ENCODE results near the gene ZCCHC4.

The ZCCHC4 gene

GRCh38 chr4:25410820-25411529 is 98.4 kb downstream of the ZCCHC4 start:
- no peaks in the 10 kb centered on the region for H3K27me3 ChIP-seq (ENCODE audit: insufficient read depth, low read length)
- no peak overlapping the region for H3K4me2 ChIP-seq (ENCODE audit: low read length)
- H3K9ac ChIP-seq (ENCODE audit: low read length), result no peak overlapping the region
- no peaks in the 10 kb centered on the region for H3F3A ChIP-seq (ENCODE audit: insufficient read depth, low read length)
- no peak overlapping the region for H3K4me3 ChIP-seq (ENCODE audit: low read depth, low read length, poor library complexity, severe bottlenecking)
- no peaks in the 10 kb centered on the region for H3K79me2 ChIP-seq (ENCODE audit: insufficient read depth, low read length)
- no peaks in the 10 kb centered on the region for H3K4me1 ChIP-seq (ENCODE audit: insufficient read depth, low read length, severe bottlenecking)
- H4K20me1 ChIP-seq (ENCODE audit: insufficient read depth, low read length), result no peaks in the 10 kb centered on the region
- no peak overlapping the region for H2AFZ ChIP-seq (ENCODE audit: low read length)
- no peak overlapping the region for H3K27ac ChIP-seq (ENCODE audit: low read depth, low read length, poor library complexity, severe bottlenecking)
- no peak for TF ChIP-seq EZH2 (IDR thresholded peaks at IDR 0.05; ENCODE audit: borderline replicate concordance, low read length)
- TF ChIP-seq, protein P1, sequence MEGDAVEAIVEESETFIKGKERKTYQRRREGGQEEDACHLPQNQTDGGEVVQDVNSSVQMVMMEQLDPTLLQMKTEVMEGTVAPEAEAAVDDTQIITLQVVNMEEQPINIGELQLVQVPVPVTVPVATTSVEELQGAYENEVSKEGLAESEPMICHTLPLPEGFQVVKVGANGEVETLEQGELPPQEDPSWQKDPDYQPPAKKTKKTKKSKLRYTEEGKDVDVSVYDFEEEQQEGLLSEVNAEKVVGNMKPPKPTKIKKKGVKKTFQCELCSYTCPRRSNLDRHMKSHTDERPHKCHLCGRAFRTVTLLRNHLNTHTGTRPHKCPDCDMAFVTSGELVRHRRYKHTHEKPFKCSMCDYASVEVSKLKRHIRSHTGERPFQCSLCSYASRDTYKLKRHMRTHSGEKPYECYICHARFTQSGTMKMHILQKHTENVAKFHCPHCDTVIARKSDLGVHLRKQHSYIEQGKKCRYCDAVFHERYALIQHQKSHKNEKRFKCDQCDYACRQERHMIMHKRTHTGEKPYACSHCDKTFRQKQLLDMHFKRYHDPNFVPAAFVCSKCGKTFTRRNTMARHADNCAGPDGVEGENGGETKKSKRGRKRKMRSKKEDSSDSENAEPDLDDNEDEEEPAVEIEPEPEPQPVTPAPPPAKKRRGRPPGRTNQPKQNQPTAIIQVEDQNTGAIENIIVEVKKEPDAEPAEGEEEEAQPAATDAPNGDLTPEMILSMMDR (IDR thresholded peaks at IDR 0.05; ENCODE audit: low read length), result no peak
- no peaks in the 10 kb centered on the region for H3K9me2 ChIP-seq (ENCODE audit: low read depth, low read length)
- H3K9me3 ChIP-seq (ENCODE audit: low read length), result no peaks in the 10 kb centered on the region
- H3K36me3 ChIP-seq (ENCODE audit: insufficient read depth, low read length), result peaks cover 59% of the 10 kb centered on the region

- Histone ChIP-seq H2AFZ (ENCODE audit: low read length) (no peak overlapping the region), H3K4me1 (ENCODE audit: insufficient read depth, low read length, severe bottlenecking) (no peaks in the 10 kb centered on the region), H3K27me3 (ENCODE audit: insufficient read depth, low read length) (no peaks in the 10 kb centered on the region), H3K9me3 (ENCODE audit: low read length) (no peaks in the 10 kb centered on the region), H3K9me2 (ENCODE audit: low read depth, low read length) (no peaks in the 10 kb centered on the region), H3K36me3 (ENCODE audit: insufficient read depth, low read length) (peaks cover 52% of the 10 kb centered on the region), H4K20me1 (ENCODE audit: insufficient read depth, low read length) (no peaks in the 10 kb centered on the region), H3K27ac (ENCODE audit: low read depth, low read length, poor library complexity, severe bottlenecking) (no peak overlapping the region), H3K9ac (ENCODE audit: low read length) (no peak overlapping the region), H3F3A (ENCODE audit: insufficient read depth, low read length) (no peaks in the 10 kb centered on the region), H3K4me3 (ENCODE audit: low read depth, low read length, poor library complexity, severe bottlenecking) (no peak overlapping the region), H3K4me2 (ENCODE audit: low read length) (no peak overlapping the region), H3K79me2 (ENCODE audit: insufficient read depth, low read length) (no peaks in the 10 kb centered on the region)
- TF ChIP-seq, protein P1 (IDR thresholded peaks at IDR 0.05; ENCODE audit: low read length), result no peak
- TF ChIP-seq EZH2 (IDR thresholded peaks at IDR 0.05; ENCODE audit: borderline replicate concordance, low read length), result no peak
Measured at GRCh38 chr4:25413261-25413660, 100.7 kb downstream of the ZCCHC4 start.

- Histone ChIP-seq H2AFZ (ENCODE audit: low read length) (no peak overlapping the region), H3K79me2 (ENCODE audit: insufficient read depth, low read length) (no peaks in the 10 kb centered on the region), H3K27me3 (ENCODE audit: insufficient read depth, low read length) (no peaks in the 10 kb centered on the region), H3K9me3 (ENCODE audit: low read length) (no peaks in the 10 kb centered on the region), H3K9ac (ENCODE audit: low read length) (no peak overlapping the region), H4K20me1 (ENCODE audit: insufficient read depth, low read length) (no peaks in the 10 kb centered on the region), H3K9me2 (ENCODE audit: low read depth, low read length) (no peaks in the 10 kb centered on the region), H3K4me3 (ENCODE audit: low read depth, low read length, poor library complexity, severe bottlenecking) (no peak overlapping the region), H3K27ac (ENCODE audit: low read depth, low read length, poor library complexity, severe bottlenecking) (no peak overlapping the region), H3F3A (ENCODE audit: insufficient read depth, low read length) (no peaks in the 10 kb centered on the region), H3K4me2 (ENCODE audit: low read length) (no peak overlapping the region), H3K4me1 (ENCODE audit: insufficient read depth, low read length, severe bottlenecking) (no peaks in the 10 kb centered on the region), H3K36me3 (ENCODE audit: insufficient read depth, low read length) (peaks cover 22% of the 10 kb centered on the region)
- no peak for TF ChIP-seq EZH2 (IDR thresholded peaks at IDR 0.05; ENCODE audit: borderline replicate concordance, low read length)
- TF ChIP-seq, protein P1 (IDR thresholded peaks at IDR 0.05; ENCODE audit: low read length), result no peak
Measured at GRCh38 chr4:25417014-25417413, 104.4 kb downstream of the ZCCHC4 start.
